ENCODE data around the gene COL1A1.

DNA sequence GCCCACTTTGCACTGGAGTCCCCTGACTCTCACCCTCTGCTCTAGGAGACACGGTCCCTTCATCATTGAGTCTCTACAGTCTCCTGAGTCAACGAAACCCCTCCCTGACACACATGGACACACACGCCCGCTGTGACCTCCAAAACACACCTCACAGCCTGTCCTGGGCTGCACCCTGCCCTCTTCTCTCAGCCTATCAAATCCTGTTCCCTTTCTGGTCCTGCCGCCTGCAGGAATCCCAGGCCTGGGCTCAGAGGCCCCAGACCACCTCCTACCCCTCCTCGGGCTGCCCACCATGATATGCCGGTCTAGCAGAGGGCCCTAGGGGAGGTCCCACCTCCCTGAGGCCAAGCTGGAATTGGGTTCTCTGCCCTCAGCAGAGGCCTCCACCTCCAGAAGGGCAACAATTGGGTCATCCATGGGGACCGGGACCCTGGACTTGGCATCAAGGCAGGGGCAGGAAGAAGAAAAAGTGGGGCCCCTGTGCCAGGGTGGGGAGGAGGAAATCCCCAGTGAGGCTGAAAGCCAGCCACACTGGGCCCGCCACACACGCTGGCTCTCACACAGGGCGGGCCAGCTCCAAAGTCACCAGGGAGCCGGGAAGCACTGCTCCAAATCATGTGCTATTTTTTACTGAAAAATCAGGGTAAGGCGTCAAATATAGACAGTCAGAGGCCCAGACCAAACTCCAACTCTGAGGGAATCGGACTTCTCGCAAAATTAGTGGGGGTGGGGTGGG lies 54.3 kb downstream of the COL1A1 start:
- TF ChIP-seq EZH2 (IDR thresholded peaks at IDR 0.05) = no peak
- TF ChIP-seq POLR2AphosphoS5 (IDR thresholded peaks at IDR 0.05; ENCODE audit: borderline replicate concordance, low read depth, low read length) = no peak
